GM18519 (cell line): ENCODE results near the gene PSMD7.

Experiments
- ATAC-seq: cut with Tn5 transposase; IDR thresholded peaks from one replicate; pipeline ENCODE4 v1.9.1; 2021; ENCODE audit warnings: mild to moderate bottlenecking, moderate library complexity; ENCODE audit not compliant: unreplicated experiment, low FRiP score

The PSMD7 gene

GRCh38 chr16:74296432-74297144 is at the start of gene PSMD7:
PSMD7 (plus strand) TSS chr16:74296814; CDS start chr16:74296915, 101 bp downstream.
- peak; percentile 90 for ATAC-seq

- ATAC-seq, result no peak
Measured at GRCh38 chr16:74249254-74249653, 47.4 kb upstream of the PSMD7 start.

- no peak for ATAC-seq
Measured at GRCh38 chr16:74249846-74250245, 46.8 kb upstream of the PSMD7 start.

- ATAC-seq, result no peak
Measured at GRCh38 chr16:74252329-74252728, 44.3 kb upstream of the PSMD7 start.

GRCh38 chr16:74253161-74253938 is 43.3 kb upstream of the PSMD7 start:
- ATAC-seq, result no peak

GRCh38 chr16:74257061-74257460 is 39.6 kb upstream of the PSMD7 start:
- ATAC-seq, result no peak

GRCh38 chr16:74261068-74261467 is 35.5 kb upstream of the PSMD7 start:
- ATAC-seq, result no peak

- ATAC-seq, result no peak
Measured at GRCh38 chr16:74264811-74265210, 31.8 kb upstream of the PSMD7 start.

GRCh38 chr16:74268372-74268782 is 28.2 kb upstream of the PSMD7 start:
- ATAC-seq, result no peak

- ATAC-seq, result no peak
Measured at GRCh38 chr16:74271872-74272271, 24.7 kb upstream of the PSMD7 start.

- no peak for ATAC-seq
Measured at GRCh38 chr16:74275031-74275636, 21.5 kb upstream of the PSMD7 start.

GRCh38 chr16:74275711-74276110 is 20.9 kb upstream of the PSMD7 start:
- no peak for ATAC-seq

- no peak for ATAC-seq
Measured at GRCh38 chr16:74277974-74278373, 18.6 kb upstream of the PSMD7 start.

GRCh38 chr16:74279266-74279665 is 17.3 kb upstream of the PSMD7 start:
- no peak for ATAC-seq

GRCh38 chr16:74279805-74280204 is 16.8 kb upstream of the PSMD7 start:
- ATAC-seq, result no peak

GRCh38 chr16:74280448-74280847 is 16.2 kb upstream of the PSMD7 start:
- ATAC-seq, result no peak

GRCh38 chr16:74281300-74281699 is 15.3 kb upstream of the PSMD7 start:
- ATAC-seq, result no peak

GRCh38 chr16:74283716-74284115 is 12.9 kb upstream of the PSMD7 start:
- ATAC-seq, result no peak

GRCh38 chr16:74288065-74288464 is 8.5 kb upstream of the PSMD7 start:
- ATAC-seq, result no peak

GRCh38 chr16:74290356-74290755 is 6.3 kb upstream of the PSMD7 start:
- ATAC-seq, result no peak

GRCh38 chr16:74291176-74291575 is 5.4 kb upstream of the PSMD7 start:
- no peak for ATAC-seq
